Mesenchymal stem cell (in vitro differentiated cells and primary cell): ENCODE measurements around the gene ROBO2.

Experiments
- DNase-seq: peaks from one replicate; pipeline ENCODE4 v3.0.0-alpha.2; 2013
- H2AFZ ChIP-seq: one replicate; pipeline ENCODE4 v1.6.1; 2013; ENCODE audit warnings: low read depth, mild to moderate bottlenecking, control low read depth, inconsistent platforms, low read length, moderate library complexity
- H2AK5ac ChIP-seq: 2 replicates; pipeline ENCODE4 v1.6.1; 2013; ENCODE audit warnings: low read length, moderate library complexity, mild to moderate bottlenecking, inconsistent platforms; ENCODE audit not compliant: severe bottlenecking
- H2BK120ac ChIP-seq: one replicate; pipeline ENCODE4 v1.6.1; 2013; ENCODE audit warnings: low read depth, mild to moderate bottlenecking, inconsistent platforms, low read length, moderate library complexity
- H2BK12ac ChIP-seq, 2 experiments: one replicate each; pipeline ENCODE4 v1.6.1; 2013; ENCODE audit warnings: inconsistent platforms in 2 of 2, low read length in 2 of 2, mild to moderate bottlenecking in 2 of 2, moderate library complexity in 2 of 2, control low read depth in 1 of 2
- H2BK15ac ChIP-seq: one replicate; pipeline ENCODE4 v1.6.1; 2013; ENCODE audit warnings: mild to moderate bottlenecking, low read depth, inconsistent platforms; ENCODE audit not compliant: poor library complexity, severe bottlenecking
- H2BK5ac ChIP-seq: 2 replicates; pipeline ENCODE4 v1.6.1; 2013; ENCODE audit warnings: low read depth, mild to moderate bottlenecking, low read length, control low read depth, inconsistent platforms; ENCODE audit not compliant: poor library complexity, severe bottlenecking
- H3K14ac ChIP-seq, 2 experiments: one replicate each; pipeline ENCODE4 v1.6.1; 2013; ENCODE audit warnings: inconsistent platforms in 2 of 2, low read length in 2 of 2, control low read depth in 1 of 2, mild to moderate bottlenecking in 1 of 2, moderate library complexity in 1 of 2
- H3K18ac ChIP-seq, 2 experiments: one replicate each; pipeline ENCODE4 v1.6.1; 2013; ENCODE audit warnings: inconsistent platforms in 2 of 2, low read length in 2 of 2, control low read depth in 1 of 2, low read depth in 1 of 2, mild to moderate bottlenecking in 1 of 2
- H3K23ac ChIP-seq, 2 experiments: one replicate each; pipeline ENCODE4 v1.6.1; 2013; ENCODE audit warnings: inconsistent platforms in 2 of 2, low read length in 2 of 2, mild to moderate bottlenecking in 2 of 2, moderate library complexity in 2 of 2, control low read depth in 1 of 2
- H3K27ac ChIP-seq: 2 replicates; pipeline ENCODE4 v1.5.1; 2013; ENCODE audit warnings: mild to moderate bottlenecking, moderate library complexity, low read length, control low read depth, inconsistent platforms; ENCODE audit not compliant: poor library complexity, severe bottlenecking
- H3K27me3 ChIP-seq, 2 experiments: 2 replicates each; pipeline versions ENCODE4 v1.6.1 to v1.7.0; 2013; ENCODE audit warnings: low read length in 2 of 2, mild to moderate bottlenecking in 2 of 2, moderate library complexity in 2 of 2, control low read depth in 1 of 2, inconsistent platforms in 1 of 2; ENCODE audit not compliant: control insufficient read depth in 1 of 2, insufficient read depth in 1 of 2
- H3K36me3 ChIP-seq, 2 experiments: 2 replicates each; pipeline versions ENCODE4 v1.6.1 to v1.7.0; 2013; ENCODE audit warnings: low read length in 2 of 2, control low read depth in 1 of 2, inconsistent platforms in 1 of 2, low read depth in 1 of 2, mild to moderate bottlenecking in 1 of 2; ENCODE audit not compliant: insufficient read depth in 2 of 2, control insufficient read depth in 1 of 2
- H3K4ac ChIP-seq, 2 experiments: one replicate each; pipeline ENCODE4 v1.6.1; 2013; ENCODE audit warnings: inconsistent platforms in 2 of 2, low read length in 2 of 2, mild to moderate bottlenecking in 2 of 2, moderate library complexity in 2 of 2, control low read depth in 1 of 2, low read depth in 1 of 2
- H3K4me1 ChIP-seq: 2 replicates; pipeline ENCODE4 v1.6.1; 2013; ENCODE audit warnings: low read depth, low read length, control low read depth; ENCODE audit not compliant: control insufficient read depth, insufficient read depth
- H3K4me2 ChIP-seq: 2 replicates; pipeline ENCODE4 v1.6.1; 2013; ENCODE audit warnings: low read length, mild to moderate bottlenecking, inconsistent platforms; ENCODE audit not compliant: poor library complexity, severe bottlenecking
- H3K4me3 ChIP-seq, 2 experiments: 2 replicates each; pipeline versions ENCODE4 v1.5.1 to v1.7.0; 2013; ENCODE audit warnings: low read length in 2 of 2, mild to moderate bottlenecking in 2 of 2, control low read depth in 1 of 2, low read depth in 1 of 2; ENCODE audit not compliant: insufficient read depth in 1 of 2
- H3K79me1 ChIP-seq: replicated peaks from 2 replicates; pipeline ENCODE4 v1.6.1; 2013; ENCODE audit warnings: mild to moderate bottlenecking, control low read depth, low read length, inconsistent platforms; ENCODE audit not compliant: poor library complexity, severe bottlenecking
- H3K9ac ChIP-seq: 2 replicates; pipeline ENCODE4 v1.7.0; 2013; ENCODE audit warnings: mild to moderate bottlenecking, low read length, moderate library complexity
- H3K9me3 ChIP-seq: 2 replicates; pipeline ENCODE4 v1.7.0; 2013; ENCODE audit warnings: mild to moderate bottlenecking, low read length; ENCODE audit not compliant: control insufficient read depth
- H4K8ac ChIP-seq: one replicate; pipeline ENCODE4 v1.6.1; 2013; ENCODE audit warnings: inconsistent platforms, mild to moderate bottlenecking, low read length, moderate library complexity
- H4K91ac ChIP-seq: one replicate; pipeline ENCODE4 v1.6.1; 2013; ENCODE audit warnings: mild to moderate bottlenecking, low read length, inconsistent platforms
- WGBS: methylation state at CpG from one replicate; pipeline ENCODE4 v1.1.7; 2013; ENCODE audit warnings: mixed read lengths; 5-methylcytosine and 5-hydroxymethylcytosine counted together

ROBO2 gene

GRCh38 chr3:77142578-77142977 is 102.7 kb downstream of the ROBO2 start:
- no peaks in the 10 kb centered on the region for H3K9me3 ChIP-seq
- H3K14ac ChIP-seq, result no peak overlapping the region
- no peak overlapping the region for H3K23ac ChIP-seq
- H3K4ac ChIP-seq, result no peak overlapping the region
- H2AK5ac ChIP-seq, result no peak overlapping the region
- H3K4me2 ChIP-seq, result no peak overlapping the region
- no peak overlapping the region for H2BK120ac ChIP-seq
- H4K8ac ChIP-seq, result no peak overlapping the region
- H2BK15ac ChIP-seq, result no peak overlapping the region
- WGBS, result 88% methylated on average over 6 of the region's 6 CpGs
- no peak for DNase-seq
- H2AFZ ChIP-seq, result no peak overlapping the region
- no peaks in the 10 kb centered on the region for H3K36me3 ChIP-seq
- no peaks in the 10 kb centered on the region for H3K27me3 ChIP-seq
- no peak overlapping the region for H3K18ac ChIP-seq
- H2BK5ac ChIP-seq, result no peak overlapping the region
- H3K4me1 ChIP-seq, result no peaks in the 10 kb centered on the region
- H3K27ac ChIP-seq, result no peak overlapping the region
- no peak overlapping the region for H3K9ac ChIP-seq
- no peak overlapping the region for H3K4me3 ChIP-seq
- H2BK12ac ChIP-seq, result no peak overlapping the region
- H4K91ac ChIP-seq, result no peak overlapping the region
- H3K79me1 ChIP-seq, result no peaks in the 10 kb centered on the region

- no peak overlapping the region for H3K4me3 ChIP-seq
- no peak overlapping the region for H3K14ac ChIP-seq
- no peak overlapping the region for H2BK5ac ChIP-seq
- H3K23ac ChIP-seq, result no peak overlapping the region
- no peaks in the 10 kb centered on the region for H3K4me1 ChIP-seq
- H3K9ac ChIP-seq, result no peak overlapping the region
- no peaks in the 10 kb centered on the region for H3K9me3 ChIP-seq
- H3K79me1 ChIP-seq, result no peaks in the 10 kb centered on the region
- H2AFZ ChIP-seq, result no peak overlapping the region
- no peak overlapping the region for H3K4me2 ChIP-seq
- no peak overlapping the region for H2BK12ac ChIP-seq
- H2AK5ac ChIP-seq, result no peak overlapping the region
- 82% methylated on average over 6 of the region's 7 CpGs for WGBS
- H3K18ac ChIP-seq, result no peak overlapping the region
- no peak overlapping the region for H2BK15ac ChIP-seq
- no peak overlapping the region for H3K4ac ChIP-seq
- no peaks in the 10 kb centered on the region for H3K27me3 ChIP-seq
- H4K8ac ChIP-seq, result no peak overlapping the region
- no peak overlapping the region for H4K91ac ChIP-seq
- no peak overlapping the region for H3K27ac ChIP-seq
- DNase-seq, result no peak
- H3K36me3 ChIP-seq, result no peaks in the 10 kb centered on the region
- H2BK120ac ChIP-seq, result no peak overlapping the region
These were observed 106.1 kb downstream of the ROBO2 start for GRCh38 chr3:77146004-77146403.

- Histone ChIP-seq H3K23ac (no peak overlapping the region), H3K27ac (no peak overlapping the region), H3K18ac (no peak overlapping the region), H2BK12ac (no peak overlapping the region), H3K4me3 (no peak overlapping the region), H4K91ac (no peak overlapping the region), H3K4me2 (no peak overlapping the region), H3K27me3 (no peaks in the 10 kb centered on the region), H3K79me1 (no peaks in the 10 kb centered on the region), H2AFZ (no peak overlapping the region), H2BK15ac (no peak overlapping the region), H3K14ac (no peak overlapping the region), H3K4ac (no peak overlapping the region), H4K8ac (no peak overlapping the region), H3K36me3 (no peaks in the 10 kb centered on the region), H3K9me3 (no peaks in the 10 kb centered on the region), H3K9ac (no peak overlapping the region), H2BK5ac (no peak overlapping the region), H3K4me1 (no peaks in the 10 kb centered on the region), H2BK120ac (no peak overlapping the region), H2AK5ac (no peak overlapping the region)
- 68% methylated on average over 2 of the region's 8 CpGs for WGBS
- DNase-seq, result no peak
These were observed 108.1 kb downstream of the ROBO2 start for GRCh38 chr3:77147836-77148578.

- Histone ChIP-seq H3K4me2 (no peak overlapping the region), H2BK12ac (no peak overlapping the region), H3K79me1 (no peaks in the 10 kb centered on the region), H3K4me3 (no peak overlapping the region), H3K9me3 (no peaks in the 10 kb centered on the region), H2BK120ac (no peak overlapping the region), H2BK15ac (no peak overlapping the region), H3K36me3 (no peaks in the 10 kb centered on the region), H3K14ac (no peak overlapping the region), H2AK5ac (no peak overlapping the region), H2AFZ (no peak overlapping the region), H3K4ac (no peak overlapping the region), H4K8ac (no peak overlapping the region), H3K4me1 (no peaks in the 10 kb centered on the region), H3K27ac (no peak overlapping the region), H3K27me3 (no peaks in the 10 kb centered on the region), H4K91ac (no peak overlapping the region), H3K23ac (no peak overlapping the region), H2BK5ac (no peak overlapping the region), H3K18ac (no peak overlapping the region), H3K9ac (no peak overlapping the region)
- 100% methylated on average over 1 of the region's 2 CpGs for WGBS
- DNase-seq, result no peak
These were observed 109.5 kb downstream of the ROBO2 start for GRCh38 chr3:77149382-77149781.
